ENCODE data around the gene PELO. TPM values are rescaled to one million over a fixed set of nuclear protein-coding genes. Genes with fewer than 3 reads are reported as not detected.

The PELO gene
- total RNA-seq, 2 experiments from 2014 or later = 11.4 to 12.8 TPM

DNA sequence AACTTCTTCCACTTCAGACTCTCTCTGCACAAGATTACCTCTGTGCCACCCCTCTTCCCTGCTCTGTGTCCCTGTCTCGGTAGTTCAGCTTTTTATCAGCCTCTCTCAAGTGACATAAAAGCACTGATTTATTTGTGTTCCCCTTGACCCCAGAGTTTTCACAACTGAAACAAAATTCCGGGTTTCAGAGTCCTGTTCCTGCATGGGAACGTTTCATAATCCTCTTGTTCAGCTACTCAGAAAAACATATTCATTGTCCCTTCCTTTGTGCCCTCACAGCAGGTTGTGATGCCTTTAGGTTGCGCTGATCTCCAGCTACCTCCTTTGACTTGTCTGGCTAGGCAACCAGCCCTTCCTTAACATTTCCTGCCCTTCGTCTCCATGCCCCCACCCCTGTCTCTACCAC is 13.7 kb upstream of the PELO start:
- no peak overlapping the region for H3K4me3 Mint-ChIP-seq
- CTCF ChIA-PET = interaction anchor here (1.3 kb wide), 1 partner anchor 81 kb away, joined by 4 read pairs; no protein-coding TSS in a partner anchor
- H3K27me3 Mint-ChIP-seq (ENCODE audit: low read depth) = no peaks in the 10 kb centered on the region
- H3K27ac Mint-ChIP-seq = no peak overlapping the region
- DNase-seq = no peak
- peaks cover 41% of the 10 kb centered on the region for H3K4me1 Mint-ChIP-seq (ENCODE audit: low read depth)
- H3K36me3 Mint-ChIP-seq (ENCODE audit: low read depth) = no peaks in the 10 kb centered on the region
- intact Hi-C loops (cut with micrococcal nuclease) = loop anchor here (5.0 to 10.0 kb wide), 2 partner anchors 233 to 1809 kb away; no protein-coding TSS in a partner anchor
- no peaks in the 10 kb centered on the region for H3K9me3 Mint-ChIP-seq

DNA sequence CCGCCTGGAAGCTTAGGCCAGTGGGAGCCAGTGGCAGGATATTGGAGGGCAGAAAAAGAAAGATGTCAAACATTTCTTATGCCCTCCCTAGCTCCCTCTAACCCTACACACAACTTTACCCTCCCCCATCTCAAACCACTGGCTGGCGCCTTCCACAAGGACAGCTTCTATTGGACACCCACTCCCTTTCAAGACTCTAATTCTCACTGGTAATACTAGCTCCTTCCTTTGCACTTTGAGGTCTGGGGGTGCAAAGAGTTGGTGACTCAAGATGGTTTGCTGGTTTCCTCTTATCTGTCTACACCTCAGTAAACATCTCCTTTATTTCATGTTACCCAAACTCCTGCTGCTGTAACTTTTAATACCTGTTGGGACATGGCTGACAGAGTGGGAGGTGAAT is 11.6 kb upstream of the PELO start:
- Mint-ChIP-seq H3K27ac (no peak overlapping the region), H3K4me1 (ENCODE audit: low read depth) (peaks cover 41% of the 10 kb centered on the region), H3K27me3 (ENCODE audit: low read depth) (no peaks in the 10 kb centered on the region), H3K36me3 (ENCODE audit: low read depth) (no peaks in the 10 kb centered on the region), H3K4me3 (no peak overlapping the region), H3K9me3 (no peaks in the 10 kb centered on the region)
- intact Hi-C loops (cut with micrococcal nuclease) = loop anchor here (10.0 kb wide), 1 partner anchor 1811 kb away; no protein-coding TSS in a partner anchor
- CTCF ChIA-PET = interaction anchor here (0.6 to 1.0 kb wide), 2 partner anchors 41 to 83 kb away, joined by 3 to 5 read pairs; no protein-coding TSS in a partner anchor
- DNase-seq = peak; percentile 34

DNA sequence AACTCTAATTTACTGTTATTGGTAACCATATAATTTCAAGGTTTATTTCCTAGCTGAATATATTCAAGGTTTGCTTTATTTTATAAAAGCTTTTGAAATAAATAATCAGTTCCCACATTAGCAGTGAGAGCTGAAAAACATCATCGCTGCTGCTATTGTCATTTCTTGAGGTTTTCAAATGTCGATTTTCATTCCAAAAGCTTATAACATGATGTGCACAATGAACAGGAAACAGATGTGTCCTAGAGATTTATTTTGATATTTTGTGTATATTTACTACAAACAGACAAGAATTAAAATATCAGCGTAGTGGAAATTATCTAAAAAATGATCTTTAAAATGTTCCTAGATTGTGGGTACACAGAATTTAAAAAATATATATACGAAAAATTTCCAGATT is 10.5 kb upstream of the PELO start:
- Mint-ChIP-seq H3K4me1 (ENCODE audit: low read depth) (peaks cover 30% of the 10 kb centered on the region), H3K27me3 (ENCODE audit: low read depth) (no peaks in the 10 kb centered on the region), H3K4me3 (no peak overlapping the region), H3K9me3 (no peaks in the 10 kb centered on the region), H3K27ac (no peak overlapping the region), H3K36me3 (ENCODE audit: low read depth) (no peaks in the 10 kb centered on the region)
- CTCF ChIA-PET = interaction anchor here (1.0 kb wide), 1 partner anchor 84 kb away, joined by 3 read pairs; no protein-coding TSS in a partner anchor
- intact Hi-C loops (cut with micrococcal nuclease) = loop anchor here (10.0 kb wide), 1 partner anchor 1812 kb away; no protein-coding TSS in a partner anchor
- no peak for DNase-seq

DNA sequence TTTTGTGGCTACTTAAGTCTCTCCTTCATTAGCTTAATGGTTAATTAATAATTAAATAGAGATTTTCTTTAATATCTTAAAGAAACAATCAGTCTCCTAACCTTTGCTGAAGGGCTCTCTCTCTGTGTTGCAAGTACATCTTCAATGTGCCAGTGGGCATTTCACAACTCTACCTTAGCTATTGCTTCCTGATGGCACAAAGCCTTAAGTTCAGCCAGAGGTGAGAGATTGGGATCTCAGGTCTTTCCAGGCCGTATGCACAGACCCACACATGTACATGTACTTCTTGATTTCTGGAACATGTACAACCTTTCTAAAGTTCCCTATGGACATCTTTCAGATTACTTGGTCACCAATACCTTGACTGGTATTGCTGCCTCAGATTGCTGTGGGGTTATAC is 8.9 kb upstream of the PELO start:
- no peak for DNase-seq
- intact Hi-C loops (cut with micrococcal nuclease) = loop anchor here (10.0 kb wide), 1 partner anchor 1814 kb away; no protein-coding TSS in a partner anchor

DNA sequence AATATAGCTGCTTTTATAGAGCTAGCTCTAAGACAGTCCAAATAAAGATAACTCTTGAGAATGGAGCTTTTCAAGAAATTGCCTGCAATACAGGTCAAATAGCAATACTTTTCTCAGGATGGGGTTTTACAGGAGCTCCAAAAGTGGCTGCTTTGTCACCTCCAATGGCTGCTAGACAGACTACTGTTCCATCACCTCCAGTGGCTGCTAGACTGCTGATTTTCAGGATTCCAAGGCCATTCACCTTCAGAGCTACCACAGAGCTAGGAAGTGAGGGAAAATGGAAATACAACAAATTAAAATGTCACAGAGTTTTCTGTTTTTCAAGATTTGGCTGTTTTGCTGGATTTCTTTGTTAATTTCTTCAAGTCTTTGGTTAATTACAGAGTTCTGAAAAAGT is 8.5 kb upstream of the PELO start:
- H3K27me3 Mint-ChIP-seq (ENCODE audit: low read depth) = peaks cover 4% of the 10 kb centered on the region
- no peaks in the 10 kb centered on the region for H3K36me3 Mint-ChIP-seq (ENCODE audit: low read depth)
- no peak for DNase-seq
- intact Hi-C loops (cut with micrococcal nuclease) = loop anchor here (10.0 kb wide), 1 partner anchor 1814 kb away; no protein-coding TSS in a partner anchor
- H3K4me3 Mint-ChIP-seq = no peak overlapping the region
- no peaks in the 10 kb centered on the region for H3K9me3 Mint-ChIP-seq
- CTCF ChIA-PET = interaction anchor here (1.9 kb wide), 1 partner anchor 136 kb away, joined by 6 read pairs; no protein-coding TSS in a partner anchor
- no peak overlapping the region for H3K27ac Mint-ChIP-seq
- peaks cover 14% of the 10 kb centered on the region for H3K4me1 Mint-ChIP-seq (ENCODE audit: low read depth)

More for the DNA sequence above, 8.9 kb upstream of the PELO start:
- peaks cover 18% of the 10 kb centered on the region for H3K4me1 Mint-ChIP-seq (ENCODE audit: low read depth)
- H3K27ac Mint-ChIP-seq = no peak overlapping the region
- H3K36me3 Mint-ChIP-seq (ENCODE audit: low read depth) = no peaks in the 10 kb centered on the region
- H3K4me3 Mint-ChIP-seq = no peak overlapping the region
- no peaks in the 10 kb centered on the region for H3K9me3 Mint-ChIP-seq
- H3K27me3 Mint-ChIP-seq (ENCODE audit: low read depth) = peaks cover 4% of the 10 kb centered on the region
- CTCF ChIA-PET = interaction anchor here (1.9 kb wide), 1 partner anchor 137 kb away, joined by 6 read pairs; no protein-coding TSS in a partner anchor

DNA sequence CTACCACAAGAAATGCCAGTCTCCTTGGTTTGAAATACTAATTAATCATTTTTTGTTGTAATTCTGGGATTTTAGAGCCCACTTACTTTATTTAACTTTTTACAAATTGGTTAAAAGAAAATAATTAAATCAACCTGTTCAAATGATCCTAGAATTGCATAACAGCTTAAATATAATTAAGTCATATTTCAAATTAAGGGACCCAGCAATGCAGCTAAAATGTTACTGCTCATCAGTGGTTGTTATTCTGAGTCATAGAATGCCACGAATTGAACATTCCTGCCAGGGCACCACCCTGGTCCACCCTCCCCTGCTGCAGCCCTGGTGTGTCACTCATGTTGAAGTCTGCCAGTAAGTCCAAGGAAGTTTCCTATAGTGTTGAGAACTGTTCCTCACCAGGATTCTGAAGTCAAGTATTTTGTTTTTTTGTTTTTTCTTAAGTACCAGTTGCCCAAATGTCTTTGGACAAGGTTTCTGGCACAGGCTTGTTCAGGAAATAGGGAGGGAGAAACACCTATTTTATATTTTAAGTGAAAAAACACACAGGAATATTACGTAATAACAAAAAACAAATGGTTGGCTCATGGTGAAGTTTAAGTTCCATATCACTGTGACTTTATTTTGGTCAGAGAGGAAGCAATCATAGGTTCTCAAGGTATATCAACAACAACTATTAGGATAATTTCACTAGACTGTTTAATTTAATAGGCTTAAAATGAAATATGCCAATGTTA is 4.3 kb upstream of the PELO start:
- CTCF ChIA-PET = interaction anchor here (1.0 kb wide), 1 partner anchor 132 kb away, joined by 3 read pairs; no protein-coding TSS in a partner anchor
- Mint-ChIP-seq H3K27me3 (ENCODE audit: low read depth) (peaks cover 6% of the 10 kb centered on the region), H3K27ac (no peak overlapping the region), H3K9me3 (no peaks in the 10 kb centered on the region), H3K4me3 (no peak overlapping the region), H3K36me3 (ENCODE audit: low read depth) (no peaks in the 10 kb centered on the region), H3K4me1 (ENCODE audit: low read depth) (peaks cover 11% of the 10 kb centered on the region)
- no peak for DNase-seq
- intact Hi-C loops (cut with micrococcal nuclease) = no loop called here

DNA sequence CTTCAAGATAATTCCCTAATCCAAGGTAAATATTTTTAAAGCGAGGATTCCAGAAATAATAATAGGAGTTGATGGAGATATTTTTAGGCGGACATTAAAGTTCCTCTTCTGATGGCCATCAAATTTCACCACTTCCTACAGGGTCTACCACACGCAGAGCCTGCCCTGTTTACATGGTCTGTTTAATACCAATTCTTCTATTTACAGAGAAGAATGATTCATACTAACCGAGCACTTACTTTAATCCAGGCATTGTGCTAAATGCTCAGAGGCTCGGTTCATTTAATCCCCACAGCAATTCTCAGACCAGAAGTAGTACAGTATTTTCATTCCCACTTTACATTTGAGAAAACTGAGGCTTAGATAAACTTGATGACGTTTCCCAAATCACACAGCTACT is 3.0 kb upstream of the PELO start:
- Mint-ChIP-seq H3K27ac (no peak overlapping the region), H3K27me3 (ENCODE audit: low read depth) (peaks cover 8% of the 10 kb centered on the region), H3K4me3 (no peak overlapping the region), H3K36me3 (ENCODE audit: low read depth) (no peaks in the 10 kb centered on the region), H3K9me3 (no peaks in the 10 kb centered on the region), H3K4me1 (ENCODE audit: low read depth) (peaks cover 15% of the 10 kb centered on the region)
- no peak for DNase-seq
- CTCF ChIA-PET = interaction anchor here (0.6 kb wide), 1 partner anchor 303 kb away, joined by 3 read pairs; no protein-coding TSS in a partner anchor
- intact Hi-C loops (cut with micrococcal nuclease) = loop anchor here (5.0 kb wide), 1 partner anchor 223 kb away; no protein-coding TSS in a partner anchor

DNA sequence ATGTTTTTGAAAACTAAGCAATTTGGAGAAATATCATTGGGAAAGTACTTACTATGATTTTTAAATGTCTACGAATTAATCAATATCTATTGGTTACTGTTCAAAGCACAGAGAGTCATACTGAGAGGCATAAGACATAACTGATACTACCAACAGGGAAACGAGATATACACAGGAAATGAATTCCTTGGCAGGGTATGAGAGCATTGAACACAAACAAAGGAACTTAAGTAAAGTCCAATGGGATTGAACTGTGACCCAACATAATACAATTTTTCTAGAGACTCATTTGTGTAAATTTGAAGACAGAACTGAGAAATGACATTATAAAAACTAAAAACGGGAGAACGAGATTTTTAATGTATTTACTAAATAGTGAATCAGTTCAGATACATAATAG is 1.3 kb upstream of the PELO start:
- no peak for DNase-seq
- CTCF ChIA-PET = interaction anchor here (0.7 to 2.2 kb wide), 3 partner anchors 13 to 128 kb away, joined by 3 to 11 read pairs (median 8); no protein-coding TSS in a partner anchor
- no peak overlapping the region for H3K4me3 Mint-ChIP-seq
- no peaks in the 10 kb centered on the region for H3K36me3 Mint-ChIP-seq (ENCODE audit: low read depth)
- H3K4me1 Mint-ChIP-seq (ENCODE audit: low read depth) = peaks cover 15% of the 10 kb centered on the region
- no peak overlapping the region for H3K27ac Mint-ChIP-seq
- H3K27me3 Mint-ChIP-seq (ENCODE audit: low read depth) = peaks cover 8% of the 10 kb centered on the region
- intact Hi-C loops (cut with micrococcal nuclease) = loop anchor here (5.0 kb wide), 1 partner anchor 221 kb away; no protein-coding TSS in a partner anchor
- no peaks in the 10 kb centered on the region for H3K9me3 Mint-ChIP-seq

DNA sequence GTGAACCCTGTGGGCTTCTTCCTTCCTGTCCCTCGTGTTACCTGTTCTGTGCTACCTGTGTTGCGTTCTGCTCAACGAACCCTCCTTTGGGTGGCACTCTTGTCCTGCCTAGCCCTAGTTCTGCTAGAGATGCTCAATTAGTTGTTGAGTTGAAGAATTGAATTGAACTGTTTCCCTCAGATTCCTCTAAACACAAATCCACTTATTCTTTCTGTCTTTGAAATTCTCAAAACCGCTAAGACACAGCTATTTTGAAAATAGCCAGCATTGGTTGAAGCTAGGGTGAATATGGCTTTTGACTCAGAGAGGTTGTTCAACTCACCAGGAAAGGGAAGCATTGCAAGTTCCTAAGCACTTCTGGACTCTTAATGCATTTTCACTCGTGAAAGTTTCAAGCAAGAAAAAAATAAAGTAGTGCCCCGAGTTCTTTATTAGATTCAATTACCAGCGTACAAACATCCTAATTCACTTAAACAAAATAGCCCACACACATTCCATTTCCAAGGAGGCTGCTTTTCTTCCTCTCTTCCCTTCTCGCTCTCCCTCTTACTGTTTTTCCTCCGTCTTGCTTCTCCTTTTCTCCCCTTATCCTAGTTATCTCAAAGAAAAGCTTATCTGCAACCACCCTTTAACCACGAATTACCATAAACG is 642 bp upstream of the PELO start:
- no peaks in the 10 kb centered on the region for H3K36me3 Mint-ChIP-seq (ENCODE audit: low read depth)
- peak; percentile 67 for DNase-seq
- CTCF ChIA-PET = interaction anchor here (0.6 to 2.2 kb wide), 6 partner anchors 12 to 138 kb away, joined by 3 to 11 read pairs (median 5); no protein-coding TSS in a partner anchor
- H3K4me3 Mint-ChIP-seq = peak overlapping the region; percentile 84
- H3K9me3 Mint-ChIP-seq = no peaks in the 10 kb centered on the region
- H3K27me3 Mint-ChIP-seq (ENCODE audit: low read depth) = peaks cover 8% of the 10 kb centered on the region
- peak overlapping the region; percentile 44 for H3K27ac Mint-ChIP-seq
- H3K4me1 Mint-ChIP-seq (ENCODE audit: low read depth) = peaks cover 15% of the 10 kb centered on the region
- intact Hi-C loops (cut with micrococcal nuclease) = loop anchor here (1.0 to 5.0 kb wide), 9 partner anchors 13 to 309 kb away; no protein-coding TSS in a partner anchor

DNA sequence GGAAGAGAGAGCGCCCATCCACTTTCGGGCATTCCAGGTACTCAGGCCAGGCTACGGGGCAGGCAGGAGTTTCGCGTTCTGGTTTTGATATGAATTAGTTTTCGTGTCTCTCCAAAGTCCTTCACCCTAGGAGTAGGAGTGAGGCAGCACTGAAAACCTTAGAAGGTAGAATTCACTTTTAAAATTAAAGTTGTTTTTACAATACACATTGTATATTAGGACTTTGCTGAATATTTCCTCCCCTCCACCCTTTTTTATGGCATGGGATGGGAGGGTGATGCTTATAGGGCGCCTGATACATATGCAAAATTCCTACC is 747 bp downstream of the PELO start:
- H3K4me1 Mint-ChIP-seq (ENCODE audit: low read depth) = peaks cover 15% of the 10 kb centered on the region
- DNase-seq = no peak
- peaks cover 4% of the 10 kb centered on the region for H3K27me3 Mint-ChIP-seq (ENCODE audit: low read depth)
- CTCF ChIA-PET = interaction anchor here (2.2 kb wide), 1 partner anchor 11 kb away, joined by 11 read pairs; no protein-coding TSS in a partner anchor
- no peak overlapping the region for H3K27ac Mint-ChIP-seq
- H3K4me3 Mint-ChIP-seq = peak overlapping the region; percentile 84
- no peaks in the 10 kb centered on the region for H3K36me3 Mint-ChIP-seq (ENCODE audit: low read depth)
- H3K9me3 Mint-ChIP-seq = no peaks in the 10 kb centered on the region
- intact Hi-C loops (cut with micrococcal nuclease) = loop anchor here (5.0 kb wide), 1 partner anchor 219 kb away; no protein-coding TSS in a partner anchor

DNA sequence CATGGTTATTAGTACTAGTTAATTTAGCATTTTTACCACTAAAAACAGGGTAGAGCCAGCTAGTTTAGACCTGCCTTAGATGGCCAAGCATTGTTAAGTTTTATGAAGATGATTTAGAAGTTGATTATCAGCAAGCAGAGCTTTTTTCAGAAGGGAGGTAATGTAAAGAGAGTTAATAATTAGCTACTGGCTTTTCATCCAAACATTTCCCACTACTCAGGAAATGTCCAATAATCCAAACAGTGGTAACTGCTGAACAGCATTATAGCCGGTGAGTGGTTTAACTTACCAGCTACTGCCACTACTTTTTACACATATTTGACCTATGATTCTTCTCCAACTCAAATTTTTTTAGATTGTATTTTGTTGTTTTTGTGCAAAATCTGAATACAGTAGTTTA is 1.7 kb downstream of the PELO start:
- DNase-seq = no peak

DNA sequence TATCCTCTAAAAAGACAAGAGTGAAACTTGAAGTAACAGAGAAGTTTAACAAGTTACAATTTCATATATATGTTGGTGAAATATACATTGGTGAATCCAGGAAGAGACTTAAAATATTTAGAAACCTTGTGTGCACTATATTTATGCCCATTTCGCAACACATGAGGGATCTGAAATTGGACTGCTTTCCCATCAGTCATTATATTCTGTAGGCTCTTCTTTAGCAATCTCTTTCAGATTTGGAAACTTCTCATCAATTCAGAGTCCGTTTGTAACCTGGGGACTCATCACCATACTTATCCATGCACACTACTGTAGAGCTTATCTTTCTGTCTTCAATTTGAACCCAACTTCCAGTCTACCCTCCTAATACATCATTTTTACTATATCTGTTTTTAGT is 2.1 kb downstream of the PELO start:
- no peak overlapping the region for H3K27ac Mint-ChIP-seq
- no peaks in the 10 kb centered on the region for H3K9me3 Mint-ChIP-seq
- intact Hi-C loops (cut with micrococcal nuclease) = loop anchor here (5.0 kb wide), 1 partner anchor 217 kb away; no protein-coding TSS in a partner anchor
- peaks cover 15% of the 10 kb centered on the region for H3K4me1 Mint-ChIP-seq (ENCODE audit: low read depth)
- H3K4me3 Mint-ChIP-seq = no peak overlapping the region
- peaks cover 4% of the 10 kb centered on the region for H3K27me3 Mint-ChIP-seq (ENCODE audit: low read depth)
- no peak for DNase-seq
- CTCF ChIA-PET = interaction anchor here (1.0 to 1.2 kb wide), 2 partner anchors 10 to 97 kb away, joined by 3 to 7 read pairs; no protein-coding TSS in a partner anchor
- no peaks in the 10 kb centered on the region for H3K36me3 Mint-ChIP-seq (ENCODE audit: low read depth)

More for the DNA sequence above, 1.7 kb downstream of the PELO start:
- CTCF ChIA-PET = interaction anchor here (1.0 to 1.2 kb wide), 2 partner anchors 10 to 97 kb away, joined by 3 to 7 read pairs; no protein-coding TSS in a partner anchor
- Mint-ChIP-seq H3K4me3 (no peak overlapping the region), H3K27ac (no peak overlapping the region), H3K9me3 (no peaks in the 10 kb centered on the region), H3K36me3 (ENCODE audit: low read depth) (no peaks in the 10 kb centered on the region), H3K27me3 (ENCODE audit: low read depth) (peaks cover 4% of the 10 kb centered on the region), H3K4me1 (ENCODE audit: low read depth) (peaks cover 15% of the 10 kb centered on the region)
- intact Hi-C loops (cut with micrococcal nuclease) = loop anchor here (5.0 kb wide), 1 partner anchor 218 kb away; no protein-coding TSS in a partner anchor

All from activated naive CD4-positive, alpha-beta T cell treated with anti-CD3 and anti-CD28 coated beads for 36 hours (primary cell).